ENCODE measurements around the gene CTDP1. TPM values are rescaled to one million over a fixed set of nuclear protein-coding genes. Genes with fewer than 3 reads are reported as not detected.

CTDP1 gene
- total RNA-seq, 1 experiment from 2014 or later = 20.3 TPM

GRCh38 chr18:79772865-79773696 is 93.5 kb downstream of the CTDP1 start:
- no peak overlapping the region for H3K27ac Mint-ChIP-seq (ENCODE audit: low read depth, unreplicated experiment)
- TF ChIP-seq CTCF (IDR thresholded peaks at IDR 0.05; ENCODE audit: unreplicated experiment) = no peak
- no peak for DNase-seq (ENCODE audit: unreplicated experiment)
- no peaks in the 10 kb centered on the region for H3K36me3 Mint-ChIP-seq (ENCODE audit: insufficient read depth, unreplicated experiment)
- peaks cover 10% of the 10 kb centered on the region for H3K9me3 Mint-ChIP-seq (ENCODE audit: unreplicated experiment)
- H3K4me1 Mint-ChIP-seq (ENCODE audit: insufficient read depth, unreplicated experiment) = no peaks in the 10 kb centered on the region
- BruUV-seq (replicated peaks) = no TSS peak
- H3K4me3 Mint-ChIP-seq (ENCODE audit: unreplicated experiment) = no peak overlapping the region
- ChIA-PET CTCF (no interaction called here), POLR2A (interaction anchor here (0.9 kb wide), 1 partner anchor 7 kb away, joined by 3 read pairs; no protein-coding TSS in a partner anchor)
- intact Hi-C loops (cut with micrococcal nuclease) = no loop called here
- H3K27me3 Mint-ChIP-seq (ENCODE audit: insufficient read depth, unreplicated experiment) = peaks cover 25% of the 10 kb centered on the region

GRCh38 chr18:79774111-79774510 is 94.5 kb downstream of the CTDP1 start:
- intact Hi-C loops (cut with micrococcal nuclease) = no loop called here
- H3K27me3 Mint-ChIP-seq (ENCODE audit: insufficient read depth, unreplicated experiment) = peaks cover 21% of the 10 kb centered on the region
- POLR2A ChIA-PET = interaction anchor here (0.9 kb wide), 1 partner anchor 8 kb away, joined by 3 read pairs; no protein-coding TSS in a partner anchor

GRCh38 chr18:79775441-79776221 is 96.0 kb downstream of the CTDP1 start:
- no peak for TF ChIP-seq CTCF (IDR thresholded peaks at IDR 0.05; ENCODE audit: unreplicated experiment)
- ChIA-PET CTCF (interaction anchor here (0.7 kb wide), 1 partner anchor 15 kb away, joined by 3 read pairs; no protein-coding TSS in a partner anchor), POLR2A (no interaction called here)
- H3K9me3 Mint-ChIP-seq (ENCODE audit: unreplicated experiment) = peaks cover 9% of the 10 kb centered on the region
- no peak for DNase-seq (ENCODE audit: unreplicated experiment)
- H3K27ac Mint-ChIP-seq (ENCODE audit: low read depth, unreplicated experiment) = no peak overlapping the region
- no peaks in the 10 kb centered on the region for H3K4me1 Mint-ChIP-seq (ENCODE audit: insufficient read depth, unreplicated experiment)
- H3K36me3 Mint-ChIP-seq (ENCODE audit: insufficient read depth, unreplicated experiment) = no peaks in the 10 kb centered on the region
- intact Hi-C loops (cut with micrococcal nuclease) = no loop called here
- H3K4me3 Mint-ChIP-seq (ENCODE audit: unreplicated experiment) = no peak overlapping the region
- peaks cover 21% of the 10 kb centered on the region for H3K27me3 Mint-ChIP-seq (ENCODE audit: insufficient read depth, unreplicated experiment)
- BruUV-seq (replicated peaks) = no TSS peak

More at GRCh38 chr18:79774111-79774510, 94.5 kb downstream of the CTDP1 start:
- no peak for TF ChIP-seq CTCF (IDR thresholded peaks at IDR 0.05; ENCODE audit: unreplicated experiment)
- CTCF ChIA-PET = no interaction called here
- Mint-ChIP-seq H3K27ac (ENCODE audit: low read depth, unreplicated experiment) (no peak overlapping the region), H3K4me3 (ENCODE audit: unreplicated experiment) (no peak overlapping the region), H3K4me1 (ENCODE audit: insufficient read depth, unreplicated experiment) (no peaks in the 10 kb centered on the region), H3K9me3 (ENCODE audit: unreplicated experiment) (peaks cover 9% of the 10 kb centered on the region), H3K36me3 (ENCODE audit: insufficient read depth, unreplicated experiment) (no peaks in the 10 kb centered on the region)
- BruUV-seq (replicated peaks) = no TSS peak
- DNase-seq (ENCODE audit: unreplicated experiment) = no peak

GRCh38 chr18:79776674-79777073 is 97.1 kb downstream of the CTDP1 start:
- Mint-ChIP-seq H3K4me1 (ENCODE audit: insufficient read depth, unreplicated experiment) (no peaks in the 10 kb centered on the region), H3K4me3 (ENCODE audit: unreplicated experiment) (no peak overlapping the region), H3K27ac (ENCODE audit: low read depth, unreplicated experiment) (no peak overlapping the region), H3K36me3 (ENCODE audit: insufficient read depth, unreplicated experiment) (no peaks in the 10 kb centered on the region), H3K9me3 (ENCODE audit: unreplicated experiment) (peaks cover 9% of the 10 kb centered on the region), H3K27me3 (ENCODE audit: insufficient read depth, unreplicated experiment) (peaks cover 21% of the 10 kb centered on the region)
- no TSS peak for BruUV-seq (replicated peaks)
- intact Hi-C loops (cut with micrococcal nuclease) = no loop called here
- no peak for DNase-seq (ENCODE audit: unreplicated experiment)
- ChIA-PET CTCF (interaction anchor here (0.7 to 0.9 kb wide), 2 partner anchors 16 to 393 kb away, joined by 3 read pairs; no protein-coding TSS in a partner anchor), POLR2A (interaction anchor here (0.6 kb wide), 1 partner anchor 15 kb away, joined by 3 read pairs; no protein-coding TSS in a partner anchor)
- no peak for TF ChIP-seq CTCF (IDR thresholded peaks at IDR 0.05; ENCODE audit: unreplicated experiment)
